Liver (tissue), 9 donors: Measurements from ENCODE around the gene PREP. TPM values are rescaled to one million over a fixed set of nuclear protein-coding genes. Genes with fewer than 3 reads are reported as not detected.

Experiments used
- DNase-seq: peaks from one replicate; pipeline ENCODE4 v3.0.0-alpha.2; 2017; ENCODE audit warnings: low spot score
- H3K27ac ChIP-seq, 2 donors: one replicate each; pipeline ENCODE4 v1.7.0; 2013; ENCODE audit warnings: inconsistent platforms in 2 of 2, low read length in 2 of 2, control low read depth in 1 of 2, low read depth in 1 of 2, mild to moderate bottlenecking in 1 of 2
- H3K27me3 ChIP-seq, 4 donors: one replicate each; pipeline versions ENCODE4 v1.6.1 to v1.7.0; 2013; ENCODE audit warnings: low read length in 3 of 4, inconsistent platforms in 1 of 4, mild to moderate bottlenecking in 1 of 4, moderate library complexity in 1 of 4; ENCODE audit not compliant: control insufficient read depth in 4 of 4, insufficient read depth in 4 of 4
- H3K36me3 ChIP-seq, 4 donors: one replicate each; pipeline versions ENCODE4 v1.6.1 to v1.7.0; 2013; ENCODE audit warnings: low read length in 3 of 4, mild to moderate bottlenecking in 3 of 4, low read depth in 1 of 4, moderate library complexity in 1 of 4; ENCODE audit not compliant: control insufficient read depth in 4 of 4, insufficient read depth in 3 of 4
- H3K4me1 ChIP-seq, 4 donors: one replicate each; pipeline versions ENCODE4 v1.6.1 to v1.7.0; 2013; ENCODE audit warnings: low read length in 3 of 4, mild to moderate bottlenecking in 3 of 4, moderate library complexity in 1 of 4; ENCODE audit not compliant: control insufficient read depth in 4 of 4, insufficient read depth in 4 of 4
- H3K4me3 ChIP-seq, 3 donors: one replicate each; pipeline versions ENCODE4 v1.6.1 to v1.7.0; 2013; ENCODE audit warnings: low read length in 3 of 3, control low read depth in 1 of 3, low read depth in 1 of 3, mild to moderate bottlenecking in 1 of 3
- H3K9ac ChIP-seq, 2 donors: one replicate each; pipeline ENCODE4 v1.7.0; 2013; ENCODE audit warnings: low read length in 2 of 2, mild to moderate bottlenecking in 2 of 2, moderate library complexity in 2 of 2, control low read depth in 1 of 2, low read depth in 1 of 2
- H3K9me3 ChIP-seq, 4 donors: one replicate each; pipeline versions ENCODE4 v1.6.1 to v1.7.0; 2013; ENCODE audit warnings: low read length in 3 of 4; ENCODE audit not compliant: control insufficient read depth in 4 of 4
- EGR1 ChIP-seq, 2 donors: IDR thresholded peaks; 2 replicates each; pipeline ENCODE4 v1.6.1; 2016 to 2018; ENCODE audit warnings: antibody characterized with exemption in 2 of 2, low read depth in 2 of 2
- FOXA1 ChIP-seq: IDR thresholded peaks from 2 replicates; pipeline ENCODE4 v1.6.1; 2016; ENCODE audit warnings: antibody characterized with exemption
- FOXA2 ChIP-seq: IDR thresholded peaks from 2 replicates; pipeline ENCODE4 v1.6.1; 2016; ENCODE audit warnings: antibody characterized with exemption
- GABPA ChIP-seq, 2 donors: IDR thresholded peaks in 1 of 2; conservative IDR thresholded peaks in 1 of 2; 2 replicates each; pipeline ENCODE4 v1.6.1; 2016; ENCODE audit warnings: antibody characterized with exemption in 2 of 2, mild to moderate bottlenecking in 1 of 2, moderate library complexity in 1 of 2
- HNF4A ChIP-seq, 2 donors: conservative IDR thresholded peaks; 2 replicates each; pipeline ENCODE4 v1.6.1; 2016; ENCODE audit warnings: antibody characterized with exemption in 2 of 2, mild to moderate bottlenecking in 2 of 2
- HNF4G ChIP-seq: IDR thresholded peaks from 2 replicates; pipeline ENCODE4 v1.6.1; 2016; ENCODE audit warnings: antibody characterized with exemption
- NR2F2 ChIP-seq: IDR thresholded peaks from 2 replicates; pipeline ENCODE4 v1.6.1; 2016; ENCODE audit warnings: antibody characterized with exemption
- RAD21 ChIP-seq, 2 donors: IDR thresholded peaks; 2 replicates each; pipeline ENCODE4 v1.6.1; 2016; ENCODE audit warnings: antibody characterized with exemption in 2 of 2, mild to moderate bottlenecking in 2 of 2
- RXRA ChIP-seq, 2 donors: IDR thresholded peaks; 2 replicates each; pipeline ENCODE4 v1.6.1; 2017 to 2018; ENCODE audit warnings: antibody characterized with exemption in 2 of 2, mild to moderate bottlenecking in 1 of 2
- SP1 ChIP-seq: IDR thresholded peaks from 2 replicates; pipeline ENCODE4 v1.6.1; 2018; ENCODE audit warnings: antibody characterized with exemption, mild to moderate bottlenecking
- YY1 ChIP-seq: IDR thresholded peaks from 2 replicates; pipeline ENCODE4 v1.6.1; 2016; ENCODE audit warnings: antibody characterized with exemption, mild to moderate bottlenecking
- WGBS: extraction: QIAGEN DNeasy Blood & Tissue Kit; methylation state at CpG from one replicate; pipeline ENCODE4 v1.1.7; 2013; 5-methylcytosine and 5-hydroxymethylcytosine counted together
- polyA plus RNA-seq, 2 donors: library from polyadenylated mRNA; stranded (reverse) in 1 of 2; unstranded in 1 of 2; fragments of 200-250 nt in 1 of 2; fragments of >200 nt in 1 of 2; fragmentation: Nextera tagmentation in 1 of 2; extraction: Ambion mirVana in 1 of 2; gene quantifications; one replicate each; pipeline versions ENCODE4 v1.2.1 to v1.2.3, GENCODE V29; 2013 to 2015
- total RNA-seq, 2 donors: library from RNA; depleted of rRNA; stranded (reverse); fragments of >200 nt; gene quantifications; one replicate each; pipeline ENCODE4 v1.2.3, GENCODE V29; 2014
- TF ChIP-seq, protein P1 (sequence below): IDR thresholded peaks from 2 replicates; pipeline ENCODE4 v1.6.1; 2016; ENCODE audit warnings: antibody characterized with exemption
- TF ChIP-seq, protein P2 (sequence below): fragments of 150-350 bp; IDR thresholded peaks from 2 replicates; pipeline ENCODE4 v1.5.1; 2017; ENCODE audit warnings: improper control_type of control experiment, low read depth, low read length; ENCODE audit not compliant: missing input control
- TF ChIP-seq, protein P3 (sequence below): IDR thresholded peaks from 2 replicates; pipeline ENCODE4 v1.6.1; 2016; ENCODE audit warnings: antibody characterized with exemption
- TF ChIP-seq, protein P4 (sequence below): IDR thresholded peaks from 2 replicates; pipeline ENCODE4 v1.6.1; 2016; ENCODE audit warnings: antibody characterized with exemption, mild to moderate bottlenecking
- TF ChIP-seq, protein P5 (sequence below): IDR thresholded peaks from 2 replicates; pipeline ENCODE4 v1.6.1; 2016; ENCODE audit warnings: antibody characterized with exemption
- donor health status: healthy.
- donor health status: healthy.
- donor health status: healthy.
- donor health status: healthy.
- donor health status: healthy.

PREP gene
- total and polyA plus RNA-seq, 4 donors = 7.3 to 17.7 (median 13.0) TPM

DNA sequence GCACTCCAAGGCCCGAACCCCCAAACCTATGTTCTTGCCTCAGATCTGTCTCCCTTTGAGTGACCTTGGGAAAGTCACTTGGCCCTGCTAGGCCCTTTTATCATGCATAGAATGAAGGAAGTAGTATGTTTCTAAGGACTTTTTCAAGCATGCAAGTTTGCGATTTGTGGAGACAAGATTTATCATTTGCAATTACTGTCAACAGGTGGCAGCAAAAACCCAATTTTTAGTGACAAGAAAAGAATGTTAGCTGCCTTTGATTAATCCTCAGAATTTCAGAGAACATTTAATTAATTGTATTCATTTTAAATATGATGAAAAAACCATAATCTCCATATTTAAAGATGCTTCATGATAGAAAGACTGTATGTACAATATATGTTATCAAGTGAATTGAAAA lies 28.3 kb upstream of the PREP start:
- WGBS = 31% methylated on average over 2 of the region's 2 CpGs
- Histone ChIP-seq H3K9ac (no peak overlapping the region), H3K27ac (no peak overlapping the region), H3K36me3 (no peaks in the 10 kb centered on the region), H3K27me3 (peaks cover 0 to 2% (median 0%) of the 10 kb centered on the region in 4 donors), H3K4me3 (no peak overlapping the region), H3K4me1 (no peaks in the 10 kb centered on the region), H3K9me3 (no peaks in the 10 kb centered on the region)
- no peak for DNase-seq
- TF ChIP-seq RXRA (IDR thresholded peaks at IDR 0.05) = no peak
- TF ChIP-seq, protein P1, sequence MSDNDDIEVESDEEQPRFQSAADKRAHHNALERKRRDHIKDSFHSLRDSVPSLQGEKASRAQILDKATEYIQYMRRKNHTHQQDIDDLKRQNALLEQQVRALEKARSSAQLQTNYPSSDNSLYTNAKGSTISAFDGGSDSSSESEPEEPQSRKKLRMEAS = no peak
- TF ChIP-seq RAD21 (IDR thresholded peaks at IDR 0.05) = peak; percentile 72 to 75
- TF ChIP-seq NR2F2 = no peak
- TF ChIP-seq FOXA2 = no peak
- TF ChIP-seq YY1 = no peak
- TF ChIP-seq, protein P2, sequence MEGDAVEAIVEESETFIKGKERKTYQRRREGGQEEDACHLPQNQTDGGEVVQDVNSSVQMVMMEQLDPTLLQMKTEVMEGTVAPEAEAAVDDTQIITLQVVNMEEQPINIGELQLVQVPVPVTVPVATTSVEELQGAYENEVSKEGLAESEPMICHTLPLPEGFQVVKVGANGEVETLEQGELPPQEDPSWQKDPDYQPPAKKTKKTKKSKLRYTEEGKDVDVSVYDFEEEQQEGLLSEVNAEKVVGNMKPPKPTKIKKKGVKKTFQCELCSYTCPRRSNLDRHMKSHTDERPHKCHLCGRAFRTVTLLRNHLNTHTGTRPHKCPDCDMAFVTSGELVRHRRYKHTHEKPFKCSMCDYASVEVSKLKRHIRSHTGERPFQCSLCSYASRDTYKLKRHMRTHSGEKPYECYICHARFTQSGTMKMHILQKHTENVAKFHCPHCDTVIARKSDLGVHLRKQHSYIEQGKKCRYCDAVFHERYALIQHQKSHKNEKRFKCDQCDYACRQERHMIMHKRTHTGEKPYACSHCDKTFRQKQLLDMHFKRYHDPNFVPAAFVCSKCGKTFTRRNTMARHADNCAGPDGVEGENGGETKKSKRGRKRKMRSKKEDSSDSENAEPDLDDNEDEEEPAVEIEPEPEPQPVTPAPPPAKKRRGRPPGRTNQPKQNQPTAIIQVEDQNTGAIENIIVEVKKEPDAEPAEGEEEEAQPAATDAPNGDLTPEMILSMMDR = peak; percentile 51

DNA sequence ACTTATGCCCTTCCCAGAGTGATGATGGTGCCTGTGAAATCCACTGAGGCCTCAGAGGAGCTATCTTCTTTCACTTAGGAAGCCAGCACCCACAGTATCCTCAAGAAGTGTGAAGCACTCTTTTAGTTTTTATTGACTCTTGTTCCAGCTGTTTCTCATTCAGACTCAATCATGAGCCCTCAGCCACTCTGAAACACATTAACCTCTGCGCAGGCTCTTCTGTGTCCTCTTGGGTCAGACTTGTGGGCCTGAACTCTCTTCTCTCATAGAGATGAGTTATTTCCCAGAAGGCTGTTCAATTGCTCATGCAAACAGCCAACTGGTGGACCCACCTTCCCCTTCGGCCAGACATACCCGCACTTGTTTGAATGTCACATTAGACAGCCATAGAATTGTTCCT lies 27.8 kb upstream of the PREP start:
- TF ChIP-seq EGR1 (IDR thresholded peaks at IDR 0.05; ENCODE audit: low read depth in 2 of 2) = no peak
- no peak for TF ChIP-seq RAD21 (IDR thresholded peaks at IDR 0.05)
- TF ChIP-seq GABPA (IDR thresholded peaks at IDR 0.05 in 1 of 2, conservative IDR thresholded peaks at IDR 0.05 in 1 of 2) = no peak
- TF ChIP-seq, protein P2 = no peak
- TF ChIP-seq HNF4G = no peak
- TF ChIP-seq, protein P3, sequence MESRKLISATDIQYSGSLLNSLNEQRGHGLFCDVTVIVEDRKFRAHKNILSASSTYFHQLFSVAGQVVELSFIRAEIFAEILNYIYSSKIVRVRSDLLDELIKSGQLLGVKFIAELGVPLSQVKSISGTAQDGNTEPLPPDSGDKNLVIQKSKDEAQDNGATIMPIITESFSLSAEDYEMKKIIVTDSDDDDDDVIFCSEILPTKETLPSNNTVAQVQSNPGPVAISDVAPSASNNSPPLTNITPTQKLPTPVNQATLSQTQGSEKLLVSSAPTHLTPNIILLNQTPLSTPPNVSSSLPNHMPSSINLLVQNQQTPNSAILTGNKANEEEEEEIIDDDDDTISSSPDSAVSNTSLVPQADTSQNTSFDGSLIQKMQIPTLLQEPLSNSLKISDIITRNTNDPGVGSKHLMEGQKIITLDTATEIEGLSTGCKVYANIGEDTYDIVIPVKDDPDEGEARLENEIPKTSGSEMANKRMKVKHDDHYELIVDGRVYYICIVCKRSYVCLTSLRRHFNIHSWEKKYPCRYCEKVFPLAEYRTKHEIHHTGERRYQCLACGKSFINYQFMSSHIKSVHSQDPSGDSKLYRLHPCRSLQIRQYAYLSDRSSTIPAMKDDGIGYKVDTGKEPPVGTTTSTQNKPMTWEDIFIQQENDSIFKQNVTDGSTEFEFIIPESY = no peak
- TF ChIP-seq SP1 = no peak
- TF ChIP-seq FOXA1 = no peak
- TF ChIP-seq YY1 = no peak
- no peak for TF ChIP-seq FOXA2
- TF ChIP-seq, protein P4, sequence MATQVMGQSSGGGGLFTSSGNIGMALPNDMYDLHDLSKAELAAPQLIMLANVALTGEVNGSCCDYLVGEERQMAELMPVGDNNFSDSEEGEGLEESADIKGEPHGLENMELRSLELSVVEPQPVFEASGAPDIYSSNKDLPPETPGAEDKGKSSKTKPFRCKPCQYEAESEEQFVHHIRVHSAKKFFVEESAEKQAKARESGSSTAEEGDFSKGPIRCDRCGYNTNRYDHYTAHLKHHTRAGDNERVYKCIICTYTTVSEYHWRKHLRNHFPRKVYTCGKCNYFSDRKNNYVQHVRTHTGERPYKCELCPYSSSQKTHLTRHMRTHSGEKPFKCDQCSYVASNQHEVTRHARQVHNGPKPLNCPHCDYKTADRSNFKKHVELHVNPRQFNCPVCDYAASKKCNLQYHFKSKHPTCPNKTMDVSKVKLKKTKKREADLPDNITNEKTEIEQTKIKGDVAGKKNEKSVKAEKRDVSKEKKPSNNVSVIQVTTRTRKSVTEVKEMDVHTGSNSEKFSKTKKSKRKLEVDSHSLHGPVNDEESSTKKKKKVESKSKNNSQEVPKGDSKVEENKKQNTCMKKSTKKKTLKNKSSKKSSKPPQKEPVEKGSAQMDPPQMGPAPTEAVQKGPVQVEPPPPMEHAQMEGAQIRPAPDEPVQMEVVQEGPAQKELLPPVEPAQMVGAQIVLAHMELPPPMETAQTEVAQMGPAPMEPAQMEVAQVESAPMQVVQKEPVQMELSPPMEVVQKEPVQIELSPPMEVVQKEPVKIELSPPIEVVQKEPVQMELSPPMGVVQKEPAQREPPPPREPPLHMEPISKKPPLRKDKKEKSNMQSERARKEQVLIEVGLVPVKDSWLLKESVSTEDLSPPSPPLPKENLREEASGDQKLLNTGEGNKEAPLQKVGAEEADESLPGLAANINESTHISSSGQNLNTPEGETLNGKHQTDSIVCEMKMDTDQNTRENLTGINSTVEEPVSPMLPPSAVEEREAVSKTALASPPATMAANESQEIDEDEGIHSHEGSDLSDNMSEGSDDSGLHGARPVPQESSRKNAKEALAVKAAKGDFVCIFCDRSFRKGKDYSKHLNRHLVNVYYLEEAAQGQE = no peak
- no peak for TF ChIP-seq HNF4A (conservative IDR thresholded peaks at IDR 0.05)
- TF ChIP-seq, protein P5, sequence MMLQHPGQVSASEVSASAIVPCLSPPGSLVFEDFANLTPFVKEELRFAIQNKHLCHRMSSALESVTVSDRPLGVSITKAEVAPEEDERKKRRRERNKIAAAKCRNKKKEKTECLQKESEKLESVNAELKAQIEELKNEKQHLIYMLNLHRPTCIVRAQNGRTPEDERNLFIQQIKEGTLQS = no peak
- TF ChIP-seq, protein P1 = no peak
- no peak for TF ChIP-seq NR2F2
- Histone ChIP-seq H3K36me3 (no peaks in the 10 kb centered on the region), H3K27me3 (peaks cover 0 to 2% (median 0%) of the 10 kb centered on the region in 4 donors), H3K9ac (no peak overlapping the region), H3K4me3 (no peak overlapping the region), H3K9me3 (no peaks in the 10 kb centered on the region), H3K4me1 (no peaks in the 10 kb centered on the region), H3K27ac (no peak overlapping the region)
- no peak for DNase-seq
- WGBS = 92% methylated on average over 3 of the region's 3 CpGs
